IPS DF 19.7 (cell line): ENCODE results near the gene SPATA7.
A peak's percentile ranks its signal among the peaks of the same experiment; 100 is the strongest.
"Not testable (repeated sequence)": the region's sequence is repeated elsewhere in the genome, so short reads cannot be mapped to it uniquely, and the experiment has no call there.

Experiments
- DNase-seq: peaks from one replicate; pipeline ENCODE4 v3.0.0-alpha.2; 2013; ENCODE audit warnings: low read depth, low spot score

The SPATA7 gene, protein sequence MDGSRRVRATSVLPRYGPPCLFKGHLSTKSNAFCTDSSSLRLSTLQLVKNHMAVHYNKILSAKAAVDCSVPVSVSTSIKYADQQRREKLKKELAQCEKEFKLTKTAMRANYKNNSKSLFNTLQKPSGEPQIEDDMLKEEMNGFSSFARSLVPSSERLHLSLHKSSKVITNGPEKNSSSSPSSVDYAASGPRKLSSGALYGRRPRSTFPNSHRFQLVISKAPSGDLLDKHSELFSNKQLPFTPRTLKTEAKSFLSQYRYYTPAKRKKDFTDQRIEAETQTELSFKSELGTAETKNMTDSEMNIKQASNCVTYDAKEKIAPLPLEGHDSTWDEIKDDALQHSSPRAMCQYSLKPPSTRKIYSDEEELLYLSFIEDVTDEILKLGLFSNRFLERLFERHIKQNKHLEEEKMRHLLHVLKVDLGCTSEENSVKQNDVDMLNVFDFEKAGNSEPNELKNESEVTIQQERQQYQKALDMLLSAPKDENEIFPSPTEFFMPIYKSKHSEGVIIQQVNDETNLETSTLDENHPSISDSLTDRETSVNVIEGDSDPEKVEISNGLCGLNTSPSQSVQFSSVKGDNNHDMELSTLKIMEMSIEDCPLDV

DNA sequence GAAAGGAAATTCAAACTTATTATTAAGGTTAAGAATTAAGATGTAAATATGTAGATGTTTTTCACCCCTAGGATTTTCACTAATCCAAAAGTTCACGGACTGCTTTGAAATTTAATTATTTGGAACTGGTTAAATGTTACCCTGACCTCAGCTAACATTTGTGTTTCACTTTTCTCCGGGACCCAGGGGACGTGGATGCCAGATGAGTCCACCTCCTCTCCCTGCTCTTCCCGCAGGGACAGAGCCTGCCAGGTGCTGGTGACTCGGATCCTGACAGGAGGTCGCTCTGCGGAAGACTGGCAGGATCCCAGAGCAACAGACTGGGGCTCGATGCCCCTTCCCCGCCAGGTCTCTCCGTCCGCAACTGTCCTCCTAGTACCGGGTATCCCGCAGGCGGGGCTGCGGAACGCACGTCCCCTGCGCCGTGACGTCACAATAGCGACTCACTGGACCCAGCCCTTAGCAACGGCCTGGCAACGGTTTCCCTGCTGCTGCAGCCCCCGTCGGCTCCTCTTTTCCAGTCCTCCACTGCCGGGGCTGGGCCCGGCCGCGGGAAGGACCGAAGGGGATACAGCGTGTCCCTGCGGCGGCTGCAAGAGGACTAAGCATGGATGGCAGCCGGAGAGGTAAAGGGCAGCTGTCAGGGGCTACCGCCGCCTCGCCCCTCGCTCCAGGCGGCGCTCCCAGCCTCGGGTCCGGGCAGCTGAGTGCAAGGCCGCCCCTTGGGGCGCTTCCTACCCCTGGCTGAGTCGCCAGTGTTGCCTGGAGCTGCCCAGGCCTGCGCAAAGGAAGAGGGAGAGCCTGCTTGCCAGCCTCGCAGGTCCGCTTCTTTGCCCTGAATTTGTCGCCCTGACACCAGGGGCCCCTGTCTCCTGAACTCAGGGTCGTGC is at the start of gene SPATA7:
Gene SPATA7 (plus strand): TSS at position 446 of the 890 bp plus-strand sequence. CDS start 162 bp downstream, at position 608.
- peak; percentile 77 for DNase-seq

- no peak for DNase-seq
These were observed 45.1 kb upstream of the SPATA7 start for GRCh38 chr14:88340357-88340756.

DNA sequence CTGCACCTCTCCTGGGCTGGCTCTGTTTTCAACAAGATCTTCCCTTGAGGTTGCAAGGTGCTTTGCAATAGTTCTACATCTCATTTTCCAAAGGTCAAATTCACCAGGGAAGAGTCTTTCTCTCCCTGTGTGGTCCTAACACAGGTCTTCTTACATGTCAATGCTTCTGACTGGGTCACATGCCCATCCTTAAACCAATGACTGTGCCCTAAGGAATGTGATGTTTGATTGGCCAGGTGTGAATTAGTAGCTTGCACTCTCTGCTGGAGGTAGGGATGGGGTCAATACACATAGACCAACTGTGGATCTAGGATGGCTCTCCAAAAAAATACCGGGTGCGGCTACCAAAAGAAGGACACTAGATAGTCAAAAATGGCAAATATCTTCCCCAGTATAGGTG is 42.5 kb upstream of the SPATA7 start:
- no peak for DNase-seq

- DNase-seq: no peak
These were observed 39.3 kb upstream of the SPATA7 start for GRCh38 chr14:88346048-88346639.

DNA sequence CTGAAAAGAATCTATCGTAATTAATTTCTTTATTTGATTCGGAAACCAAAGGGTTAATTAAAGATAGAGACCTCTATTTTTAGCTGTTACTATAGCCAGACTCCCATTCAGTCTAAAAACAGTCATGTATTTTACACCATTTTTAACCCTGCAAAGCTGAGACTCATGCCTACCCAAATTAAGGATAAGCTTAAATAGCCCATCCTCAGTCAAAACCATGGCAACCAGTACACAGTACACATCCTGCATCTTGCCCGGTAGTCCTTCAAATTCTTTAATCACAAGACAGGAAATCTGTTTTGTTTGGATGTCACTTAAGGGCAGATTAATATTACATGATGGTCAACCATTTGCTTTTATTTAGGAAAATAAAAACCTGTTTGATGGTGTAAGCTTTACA is 36.9 kb upstream of the SPATA7 start:
- DNase-seq: no peak

DNA sequence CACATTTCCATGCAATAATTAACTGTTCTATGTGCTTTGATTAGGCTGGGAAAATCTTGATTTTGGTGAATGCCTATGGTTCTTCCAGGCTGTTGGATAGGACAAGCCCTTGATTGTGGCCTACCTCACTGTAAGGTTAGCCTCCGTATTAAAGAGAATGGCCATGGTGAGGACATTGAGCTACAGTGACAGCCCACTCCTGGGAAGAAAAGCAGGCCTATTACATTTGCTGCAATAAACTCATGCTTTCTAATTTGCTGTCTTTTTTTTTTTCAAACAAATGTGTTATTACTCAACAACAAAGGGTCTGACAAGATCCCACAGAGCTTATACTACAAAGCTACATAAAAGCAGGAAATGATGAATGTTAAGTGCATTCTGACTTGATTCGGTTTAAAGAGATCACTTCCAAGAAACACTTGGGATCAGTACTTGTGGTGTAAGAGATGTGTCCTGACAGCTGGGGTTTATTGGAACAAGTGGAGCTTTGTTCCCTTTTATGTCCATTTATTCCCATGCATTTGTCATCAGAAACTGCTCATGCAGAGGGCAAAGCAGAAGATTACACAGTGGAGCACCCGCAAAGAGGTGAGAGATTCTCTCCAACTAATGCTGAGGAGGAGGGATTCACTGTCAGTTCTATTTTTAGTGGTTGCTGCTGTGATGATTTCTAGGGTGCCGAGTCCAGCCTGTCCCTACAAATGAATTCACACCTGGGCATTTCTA is 33.3 kb upstream of the SPATA7 start:
- DNase-seq: no peak

DNA sequence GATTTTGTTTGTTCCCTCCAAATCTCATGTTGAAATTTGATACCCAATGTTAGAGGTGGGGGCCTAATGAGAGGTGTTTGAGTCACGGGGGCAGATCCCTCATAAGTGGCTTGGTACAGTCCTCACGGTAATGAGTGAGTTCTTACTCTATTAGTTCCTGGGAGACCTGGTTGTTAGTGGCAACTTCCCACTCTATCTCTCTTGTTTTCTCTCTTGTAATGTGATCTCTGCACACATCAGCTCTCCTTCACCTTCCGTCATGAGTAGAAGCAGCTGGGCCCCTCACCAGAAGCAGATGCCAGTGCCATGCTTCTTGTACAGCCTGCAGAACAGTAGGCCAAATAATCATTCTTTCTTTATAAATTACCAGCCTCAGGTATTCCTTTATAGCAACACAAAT is 32.8 kb upstream of the SPATA7 start:
- no peak for DNase-seq

GRCh38 chr14:88354358-88354757 is 31.1 kb upstream of the SPATA7 start:
- no peak for DNase-seq

GRCh38 chr14:88359500-88359899 is 26.0 kb upstream of the SPATA7 start:
- DNase-seq: no peak

- no peak for DNase-seq
These were observed 21.8 kb upstream of the SPATA7 start for GRCh38 chr14:88363644-88364043.

DNA sequence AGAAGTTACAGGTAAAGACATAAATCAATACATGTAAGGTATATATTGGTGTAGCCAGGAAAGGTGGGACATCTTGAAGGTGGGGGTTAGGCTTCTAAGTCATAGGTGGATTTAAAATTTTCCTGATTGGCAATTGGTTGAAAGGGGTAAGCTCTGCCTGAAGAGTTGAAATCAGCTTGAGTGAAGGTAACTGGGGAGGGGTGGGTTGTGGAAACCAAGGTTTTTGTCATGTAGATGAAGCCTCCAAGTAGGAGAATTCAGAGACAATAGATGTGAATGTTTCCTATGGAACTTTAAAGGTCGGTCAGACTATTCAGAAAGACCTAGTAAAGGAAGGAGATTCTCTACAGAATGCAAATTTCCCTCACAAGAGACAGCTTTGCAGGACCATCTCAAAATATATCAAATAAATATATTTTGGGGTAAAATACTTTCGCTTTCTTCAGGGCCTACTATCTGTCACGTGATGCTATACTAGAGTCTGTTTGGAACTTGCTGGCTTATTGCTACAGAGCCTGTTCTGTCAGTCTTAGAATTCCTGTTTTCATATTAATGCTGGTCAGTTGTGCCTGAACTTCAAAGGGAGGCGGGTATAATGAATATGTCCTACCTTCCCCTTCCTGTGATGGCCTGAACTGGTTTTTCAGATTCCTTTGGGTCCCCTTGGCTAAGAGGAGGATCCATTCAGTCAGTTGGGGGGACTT is 20.6 kb upstream of the SPATA7 start:
- peak; percentile 89 for DNase-seq

GRCh38 chr14:88369496-88369895 is 16.0 kb upstream of the SPATA7 start:
- no peak for DNase-seq

GRCh38 chr14:88379706-88380343 is 5.6 kb upstream of the SPATA7 start:
- no peak for DNase-seq

GRCh38 chr14:88380405-88380804 is 5.1 kb upstream of the SPATA7 start:
- no peak for DNase-seq

DNA sequence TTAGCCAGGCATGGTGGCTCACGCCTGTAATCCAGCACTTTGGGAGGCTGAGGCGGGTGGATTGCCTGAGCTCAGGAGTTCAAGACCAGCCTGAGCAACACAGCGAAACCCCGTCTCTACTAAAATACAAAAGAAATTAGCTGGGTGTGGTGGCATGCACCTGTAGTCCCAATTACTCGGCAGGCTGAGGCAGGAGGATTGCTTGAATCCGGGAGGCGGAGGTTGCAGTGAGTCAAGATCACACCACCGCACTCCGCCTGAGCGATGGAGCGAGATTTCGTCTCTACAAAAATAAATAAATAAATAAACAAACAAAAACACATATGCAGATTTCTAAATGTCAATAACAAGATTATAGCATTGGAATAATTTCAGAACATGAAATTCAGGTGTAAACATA is 3.8 kb upstream of the SPATA7 start:
- not testable (repeated sequence) for DNase-seq

DNA sequence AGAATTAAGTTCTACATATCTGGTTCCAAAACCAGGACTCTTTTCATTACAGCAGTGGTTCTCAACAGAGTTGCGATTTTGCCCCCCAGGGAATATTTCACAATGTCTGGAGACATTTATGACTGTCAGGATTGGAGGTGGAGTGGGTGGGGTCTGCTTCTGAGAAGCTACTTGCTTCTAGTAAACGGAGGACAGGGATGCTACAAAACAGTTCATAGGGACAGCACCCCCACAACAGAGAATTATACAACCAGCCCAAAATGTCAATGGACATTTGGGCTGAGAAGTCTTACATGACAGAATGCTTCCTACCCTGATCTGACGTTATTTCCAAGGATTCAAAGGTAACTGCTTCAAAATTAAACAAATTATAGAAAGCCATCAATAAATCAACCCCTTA is 739 bp upstream of the SPATA7 start:
- no peak for DNase-seq

GRCh38 chr14:88386256-88386794 is 868 bp downstream of the SPATA7 start:
- DNase-seq: no peak

DNA sequence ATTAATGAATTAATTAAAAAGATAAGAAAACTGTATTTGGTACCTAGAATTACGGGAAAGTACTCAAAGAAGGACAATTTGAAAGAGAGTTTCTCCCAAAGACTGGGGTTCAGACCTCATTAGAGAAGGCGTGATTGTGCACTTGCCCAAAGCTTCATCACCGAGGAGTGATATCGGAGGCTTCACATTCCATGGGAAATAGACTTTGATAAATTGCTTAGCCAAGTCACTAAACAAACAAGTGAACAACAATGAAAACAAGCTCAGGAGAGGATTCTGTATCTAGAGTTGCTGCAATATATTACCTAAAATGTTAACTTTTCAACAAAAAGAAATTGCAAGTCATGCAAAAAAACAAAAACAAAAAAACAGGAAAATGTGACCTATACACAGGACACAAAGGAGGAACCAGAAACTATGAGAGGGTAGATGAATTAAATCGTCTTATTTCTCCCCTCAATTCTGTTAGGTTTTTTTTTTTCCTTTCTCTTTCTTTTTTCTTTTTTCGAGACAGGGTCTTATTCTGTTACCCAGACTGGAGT is 3.4 kb downstream of the SPATA7 start:
- DNase-seq: no peak

GRCh38 chr14:88392609-88393008 is 7.2 kb downstream of the SPATA7 start:
- DNase-seq: no peak

- DNase-seq: no peak
These were observed 25.6 kb downstream of the SPATA7 start for GRCh38 chr14:88411039-88411438.
